GM18867 (cell line): ENCODE data around the gene RNASE1.
"Not testable (repeated sequence)": the region's sequence is repeated elsewhere in the genome, so short reads cannot be mapped to it uniquely, and the experiment has no call there.

Experiments
- ATAC-seq: cut with Tn5 transposase; IDR thresholded peaks from one replicate; pipeline ENCODE4 v1.9.1; 2021; ENCODE audit warnings: mild to moderate bottlenecking, moderate library complexity; ENCODE audit not compliant: unreplicated experiment

Gene RNASE1

DNA sequence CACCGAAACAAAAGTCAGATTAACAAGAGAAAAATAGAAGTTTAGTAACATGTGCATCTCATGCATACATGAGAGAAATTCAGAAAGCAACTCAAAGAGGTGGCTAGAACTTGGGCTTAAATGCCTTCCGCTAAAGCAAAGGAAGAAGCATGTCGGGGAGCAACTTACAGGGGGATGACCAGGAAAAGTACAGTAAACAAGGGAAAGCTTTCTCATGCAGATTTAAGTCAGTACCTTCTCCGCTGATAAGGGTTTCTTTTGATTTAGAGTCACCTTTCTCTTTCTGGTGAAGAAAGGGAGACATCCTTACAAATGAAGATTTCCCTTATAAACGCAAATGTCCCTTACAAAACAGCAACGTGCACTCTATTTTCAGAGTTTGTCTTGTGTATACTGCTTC, 27.6 kb downstream of the RNASE1 start:
- ATAC-seq = no peak

DNA sequence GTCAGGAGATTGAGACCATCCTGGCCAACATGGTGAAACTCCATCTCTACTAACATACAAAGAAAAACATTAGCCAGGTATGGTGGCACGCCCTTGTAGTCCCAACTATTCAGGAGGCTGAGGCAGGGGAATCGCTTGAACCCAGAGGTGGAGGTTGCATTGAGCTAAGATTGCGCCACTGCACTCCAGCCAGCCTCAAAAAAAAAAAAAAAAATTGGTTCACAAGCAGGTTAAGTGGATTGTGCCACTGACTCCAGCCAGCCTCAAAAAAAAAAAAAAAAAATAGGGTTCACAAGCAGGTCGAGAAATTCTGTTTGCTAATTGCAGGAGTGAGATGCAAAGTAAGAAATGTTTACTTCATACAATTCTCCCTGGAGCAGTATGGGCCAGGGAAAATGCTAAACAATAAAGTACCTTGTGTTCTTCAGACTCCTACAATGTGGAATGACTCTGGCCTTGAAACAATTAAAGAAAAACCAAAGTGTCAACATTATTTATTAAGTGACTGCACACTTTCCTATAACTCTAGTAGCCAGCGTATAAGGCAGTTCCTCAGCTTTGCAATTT, 28.3 kb downstream of the RNASE1 start:
- no peak for ATAC-seq

DNA sequence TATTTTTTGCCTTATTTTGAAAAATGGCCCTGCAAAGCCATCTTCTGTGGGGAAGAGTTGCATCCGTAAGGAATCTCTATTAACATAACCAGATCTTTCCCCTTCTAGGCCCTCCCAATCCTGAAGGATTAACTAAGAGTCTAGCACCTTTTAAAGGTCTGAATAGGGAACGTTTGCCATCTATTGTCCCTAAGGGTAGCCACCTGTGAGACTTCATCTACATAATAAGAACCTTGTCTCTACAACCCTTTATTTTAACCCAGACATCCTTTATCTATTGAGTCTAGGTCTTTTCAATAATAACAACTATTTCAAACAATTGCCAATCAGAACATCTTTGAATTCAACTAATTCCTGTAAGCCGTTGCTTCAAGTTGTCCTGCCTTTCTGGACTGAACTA, 30.0 kb downstream of the RNASE1 start:
- ATAC-seq = no peak

DNA sequence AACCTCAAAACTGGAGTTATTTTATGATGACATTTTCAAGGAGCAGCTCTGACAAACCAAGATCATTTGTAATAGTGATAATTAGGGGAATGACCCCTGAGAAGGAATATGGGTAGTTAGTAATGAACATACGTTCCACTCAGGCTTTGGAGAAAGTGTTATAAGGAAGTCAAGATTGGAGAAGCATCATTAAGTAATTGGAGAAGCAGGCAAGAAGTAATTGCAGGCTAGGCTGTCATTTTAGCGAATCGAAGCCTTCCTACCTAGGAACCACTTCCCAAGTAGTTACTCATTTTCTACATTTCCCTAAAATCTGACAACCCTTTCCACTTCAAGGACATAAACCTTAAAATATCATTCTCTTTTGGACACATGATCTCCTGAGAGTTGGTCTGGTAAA, 33.2 kb downstream of the RNASE1 start:
- ATAC-seq = no peak

DNA sequence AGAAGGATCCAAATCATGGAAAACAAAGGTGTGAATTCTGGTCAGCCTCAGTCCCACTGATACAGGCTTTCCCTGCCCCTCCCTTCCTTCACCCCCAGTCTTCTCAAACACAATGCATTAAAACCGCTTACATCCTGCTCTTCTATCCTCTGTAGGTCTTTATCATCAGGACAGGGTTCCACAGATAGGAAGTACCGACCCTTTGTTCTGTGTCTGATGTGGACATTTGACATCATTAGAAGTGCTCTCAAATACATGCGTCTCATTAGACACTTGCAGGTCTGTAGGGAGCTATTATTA, 34.1 kb downstream of the RNASE1 start:
- no peak for ATAC-seq

DNA sequence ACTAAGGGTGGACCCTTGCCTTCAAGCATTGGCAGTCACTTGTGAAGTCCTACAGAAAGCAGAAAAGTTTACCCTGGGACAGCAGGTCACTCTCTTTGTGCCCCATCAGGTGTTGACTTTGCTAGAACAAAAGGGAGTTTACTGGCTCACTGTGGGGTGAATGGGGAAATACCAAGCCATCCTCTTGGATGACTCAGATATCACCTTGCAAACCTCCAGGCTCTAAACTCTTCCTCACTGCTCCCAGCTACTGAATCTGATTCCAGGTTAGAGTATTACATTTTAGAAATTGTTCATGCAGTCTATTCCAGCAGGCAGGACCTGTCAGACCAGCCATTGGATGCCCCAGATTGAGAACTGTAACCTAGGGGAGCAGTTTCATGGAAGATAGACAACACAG, 41.7 kb downstream of the RNASE1 start:
- ATAC-seq = no peak

DNA sequence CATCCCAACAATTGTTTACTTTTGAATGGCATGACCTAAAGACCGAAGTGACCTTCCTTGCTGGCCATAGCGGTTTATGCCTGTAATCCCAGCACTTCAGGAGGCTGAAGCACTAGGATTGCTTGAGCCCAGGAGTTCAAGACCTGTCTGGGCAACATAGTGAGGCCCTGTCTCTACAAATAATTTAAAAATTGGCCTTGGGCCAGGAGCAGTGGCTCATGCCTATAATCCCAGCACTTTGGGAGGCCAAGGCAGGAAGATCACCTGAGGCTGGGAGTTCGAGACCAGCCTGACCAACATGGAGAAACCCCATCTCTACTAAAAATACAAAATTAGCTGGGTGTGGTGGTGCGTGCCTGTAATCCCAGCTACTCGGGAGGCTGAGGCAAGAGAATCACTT, 43.2 kb downstream of the RNASE1 start:
- ATAC-seq = not testable (repeated sequence)

DNA sequence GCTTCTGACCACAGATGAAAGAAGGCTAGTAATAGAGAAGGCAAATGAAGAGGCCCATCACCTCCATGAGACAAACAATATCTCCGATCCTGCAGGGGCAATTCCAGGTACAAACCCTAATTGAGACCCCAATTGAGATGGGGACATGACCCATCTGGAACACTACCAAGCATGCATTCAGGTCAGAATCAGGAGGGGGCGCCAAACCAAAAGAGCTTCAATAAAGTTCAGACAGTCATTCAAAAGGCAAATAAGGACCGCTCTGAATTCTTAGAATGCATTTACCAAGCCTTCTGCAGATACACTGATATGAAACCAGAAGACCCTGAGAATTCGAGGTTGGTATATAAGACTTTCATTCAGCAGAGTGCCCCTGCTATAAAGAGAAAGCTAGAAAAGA, 44.7 kb downstream of the RNASE1 start:
- no peak for ATAC-seq

DNA sequence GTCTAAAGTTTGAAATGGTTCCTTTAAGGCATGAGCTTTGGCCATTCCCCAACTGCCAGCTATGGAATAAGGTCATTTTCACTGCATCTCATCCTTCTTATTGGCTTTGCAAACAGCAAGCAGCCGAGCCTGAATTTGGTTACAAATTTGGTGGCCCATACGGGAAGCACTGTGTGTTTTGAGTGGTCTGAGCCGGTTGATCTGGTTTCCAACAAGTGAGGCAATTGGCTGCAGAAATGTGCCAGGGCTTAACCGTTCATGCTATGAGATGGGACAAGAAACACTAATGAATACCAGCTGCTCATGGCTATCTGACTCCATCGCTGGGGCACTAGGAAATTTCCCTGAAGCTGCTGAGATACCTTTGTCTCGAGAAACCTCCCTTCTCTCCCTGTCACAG, 47.6 kb downstream of the RNASE1 start:
- ATAC-seq = no peak

DNA sequence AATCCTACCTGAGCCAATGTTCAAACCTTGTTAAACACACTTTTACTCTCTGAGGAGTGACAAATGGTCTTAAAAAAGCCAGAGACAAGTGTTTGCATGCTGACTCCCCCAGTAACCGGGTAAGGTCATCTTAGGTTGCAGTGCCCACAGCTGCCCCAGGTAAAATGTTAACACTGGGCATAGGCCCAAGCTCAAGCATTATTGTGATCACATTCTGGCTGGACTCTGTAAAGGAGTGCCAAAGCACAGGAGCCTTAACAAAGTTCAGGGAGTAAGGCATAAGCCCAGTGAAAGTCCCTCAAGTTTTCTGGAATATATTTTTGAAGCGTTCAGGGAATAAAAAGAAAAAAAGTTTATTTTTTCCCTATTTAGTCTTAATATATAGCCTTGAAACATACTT, 48.3 kb downstream of the RNASE1 start:
- ATAC-seq = no peak

DNA sequence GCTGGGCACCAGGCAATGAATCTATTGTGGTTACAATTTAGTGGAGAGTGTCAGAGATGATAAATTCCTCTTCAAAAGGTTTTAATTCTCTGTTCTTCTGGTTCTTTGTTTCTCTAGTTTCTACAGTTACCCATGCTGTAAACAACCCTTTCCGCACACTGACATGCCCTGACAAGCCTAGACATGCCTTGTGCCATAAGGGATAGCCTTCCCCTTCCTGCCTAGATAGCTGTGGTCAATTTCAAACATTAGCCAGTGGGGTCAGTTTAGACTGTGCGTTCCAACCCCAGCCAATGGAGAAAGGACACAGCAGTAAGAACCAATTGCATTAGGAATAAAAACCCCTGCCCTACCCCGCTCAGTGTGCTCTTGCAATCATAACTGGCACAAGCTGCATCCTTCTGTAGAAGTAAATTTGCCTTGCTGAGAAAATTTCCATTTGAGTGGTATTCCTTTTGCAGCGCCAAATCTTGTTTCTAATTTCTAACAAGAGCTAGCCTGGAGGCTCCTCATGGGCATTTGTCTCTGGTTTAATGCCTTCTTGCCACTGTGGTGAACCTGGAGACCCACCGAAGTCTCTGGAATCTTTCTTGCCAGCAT, 50.6 kb downstream of the RNASE1 start:
- ATAC-seq = no peak
